H1 (cell line): ENCODE data around the gene NOXO1. TPM values are rescaled to one million over a fixed set of nuclear protein-coding genes. Genes with fewer than 3 reads are reported as not detected.

Experiments
- CTCF ChIA-PET: fragments of 300-600 bp; sonication (Branson Sonifier 250); formaldehyde crosslinking; loops from one replicate; lab custom pipeline; 2021; ENCODE audit not compliant: partially characterized antibody; lab: Charles Lee
- POLR2A ChIA-PET: fragments of 300-600 bp; sonication (Branson Sonifier 250); formaldehyde crosslinking; loops from one replicate; lab custom pipeline; 2021; ENCODE audit warnings: inconsistent platforms; ENCODE audit not compliant: partially characterized antibody; lab: Charles Lee
- DNase-seq, 2 experiments: peaks; one replicate each; pipeline versions ENCODE4 v3.0.0 to v3.0.0-alpha.2; 2010 to 2022; ENCODE audit warnings: low spot score in 2 of 2, low read depth in 1 of 2, mixed read lengths in 1 of 2
- FAIRE-seq: peaks from 2 replicates; lab custom pipeline; 2011; peaks lifted over from hg19 to GRCh38; lab: Jason Lieb, UNC
- H2AFZ ChIP-seq: 2 replicates; pipeline ENCODE4 v1.8.1; 2012; ENCODE audit warnings: low read length, inconsistent platforms
- H2AK5ac ChIP-seq: 2 replicates; pipeline ENCODE4 v1.6.1; 2013; ENCODE audit warnings: low read depth, low read length
- H2BK120ac ChIP-seq: replicated peaks from 2 replicates; pipeline ENCODE3; 2013; ENCODE audit warnings: low read depth, low read length, inconsistent platforms
- H2BK12ac ChIP-seq: 2 replicates; pipeline ENCODE4 v1.6.1; 2013; ENCODE audit warnings: low read depth, low read length
- H2BK15ac ChIP-seq: 2 replicates; pipeline ENCODE4 v1.6.1; 2013; ENCODE audit warnings: low read length
- H2BK20ac ChIP-seq: 2 replicates; pipeline ENCODE4 v1.6.1; 2013; ENCODE audit warnings: low read length
- H2BK5ac ChIP-seq: 2 replicates; pipeline ENCODE4 v1.6.1; 2013; ENCODE audit warnings: low read depth, low read length
- H3K14ac ChIP-seq: 2 replicates; pipeline ENCODE4 v1.6.1; 2013; ENCODE audit warnings: inconsistent platforms; ENCODE audit not compliant: insufficient read length
- H3K18ac ChIP-seq: 2 replicates; pipeline ENCODE4 v1.6.1; 2013; ENCODE audit warnings: low read length; ENCODE audit errors: extremely low read depth
- H3K23ac ChIP-seq: 2 replicates; pipeline ENCODE4 v1.6.1; 2013; ENCODE audit warnings: inconsistent platforms; ENCODE audit not compliant: insufficient read length
- H3K23me2 ChIP-seq: 2 replicates; pipeline ENCODE4 v1.6.1; 2013; ENCODE audit warnings: low read depth, low read length
- H3K27ac ChIP-seq: 2 replicates; pipeline ENCODE4 v1.6.1; 2011; ENCODE audit warnings: low read depth, low read length, inconsistent platforms
- H3K27me3 ChIP-seq, 4 experiments: replicated peaks in 1 of 4; 1 replicate in 1 of 4; 2 replicates in 3 of 4; pipeline versions ENCODE4 v1.6.1 to v1.8.1; 2011 to 2013; ENCODE audit warnings: low read length in 3 of 4, mild to moderate bottlenecking in 3 of 4, inconsistent platforms in 2 of 4, mixed read lengths in 2 of 4, moderate library complexity in 1 of 4; ENCODE audit not compliant: control insufficient read depth in 3 of 4, insufficient read depth in 3 of 4; ENCODE audit errors: extremely low read depth in 1 of 4
- H3K36me3 ChIP-seq, 4 experiments: 2 replicates each; pipeline versions ENCODE4 v1.6.1 to v1.8.1; 2011 to 2013; ENCODE audit warnings: mild to moderate bottlenecking in 4 of 4, low read length in 3 of 4, moderate library complexity in 2 of 4, control low read depth in 1 of 4, inconsistent platforms in 1 of 4; ENCODE audit not compliant: insufficient read depth in 4 of 4, control insufficient read depth in 2 of 4
- H3K4ac ChIP-seq: replicated peaks from 2 replicates; pipeline ENCODE3; 2013; ENCODE audit warnings: low read length, low read depth, mixed read lengths, inconsistent platforms; ENCODE audit not compliant: insufficient read length
- H3K4me1 ChIP-seq, 4 experiments: replicated peaks in 1 of 4; 1 replicate in 1 of 4; 2 replicates in 3 of 4; pipeline versions ENCODE4 v1.6.1 to v1.8.1; 2011 to 2013; ENCODE audit warnings: low read length in 3 of 4, inconsistent platforms in 2 of 4, mixed read lengths in 1 of 4; ENCODE audit not compliant: insufficient read depth in 4 of 4, control insufficient read depth in 3 of 4
- H3K4me2 ChIP-seq, 2 experiments: 2 replicates each; pipeline versions ENCODE4 v1.6.1 to v1.8.1; 2011 to 2013; ENCODE audit warnings: low read depth in 2 of 2, low read length in 2 of 2, control low read depth in 1 of 2, inconsistent platforms in 1 of 2, mild to moderate bottlenecking in 1 of 2; ENCODE audit not compliant: insufficient read depth in 1 of 2
- H3K4me3 ChIP-seq, 4 experiments: fragments of 200-600, 300-600 bp in 1 of 4; sonication (generic), shearing (Covaris generic), sonication (Bioruptor Twin) in 1 of 4; 2 replicates each; pipeline versions ENCODE4 v1.5.1 to v1.8.1; 2011 to 2016; ENCODE audit warnings: low read length in 4 of 4, low read depth in 3 of 4, control low read depth in 2 of 4, inconsistent platforms in 2 of 4, mild to moderate bottlenecking in 2 of 4, mixed read lengths in 1 of 4, moderate library complexity in 1 of 4; ENCODE audit not compliant: insufficient read depth in 2 of 4; ENCODE audit errors: extremely low read depth in 1 of 4
- H3K56ac ChIP-seq: replicated peaks from 2 replicates; pipeline ENCODE3; 2013; ENCODE audit warnings: low read depth, mild to moderate bottlenecking, mixed read lengths, low read length, inconsistent platforms; ENCODE audit not compliant: insufficient read length
- H3K79me1 ChIP-seq: 2 replicates; pipeline ENCODE4 v1.6.1; 2013; ENCODE audit warnings: low read depth, low read length, control low read depth
- H3K79me2 ChIP-seq, 2 experiments: 2 replicates each; pipeline versions ENCODE4 v1.6.1 to v1.8.1; 2012 to 2013; ENCODE audit warnings: low read length in 2 of 2, mild to moderate bottlenecking in 2 of 2, inconsistent platforms in 1 of 2; ENCODE audit not compliant: insufficient read depth in 2 of 2, control insufficient read depth in 1 of 2
- H3K9ac ChIP-seq, 4 experiments: replicated peaks in 1 of 4; 1 replicate in 1 of 4; 2 replicates in 3 of 4; pipeline versions ENCODE4 v1.6.1 to v1.8.1; 2011 to 2013; ENCODE audit warnings: low read depth in 3 of 4, low read length in 3 of 4, control low read depth in 2 of 4, mild to moderate bottlenecking in 2 of 4, moderate library complexity in 2 of 4, inconsistent platforms in 1 of 4; ENCODE audit errors: extremely low read depth in 1 of 4
- H3K9me3 ChIP-seq, 2 experiments: 2 replicates each; pipeline versions ENCODE4 v1.6.1 to v1.8.1; 2012 to 2013; ENCODE audit warnings: mild to moderate bottlenecking in 2 of 2, moderate library complexity in 2 of 2, control low read depth in 1 of 2, inconsistent platforms in 1 of 2, low read depth in 1 of 2, low read length in 1 of 2, mixed read lengths in 1 of 2; ENCODE audit not compliant: insufficient read depth in 2 of 2
- H4K20me1 ChIP-seq, 2 experiments: replicated peaks in 1 of 2; 2 replicates each; pipeline versions ENCODE3 to v1.8.1; 2011 to 2013; ENCODE audit warnings: inconsistent platforms in 2 of 2, low read length in 2 of 2, mild to moderate bottlenecking in 1 of 2; ENCODE audit not compliant: insufficient read depth in 2 of 2, control insufficient read depth in 1 of 2
- H4K5ac ChIP-seq: 2 replicates; pipeline ENCODE4 v1.6.1; 2013; ENCODE audit warnings: low read length, low read depth, mixed read lengths, inconsistent platforms; ENCODE audit not compliant: insufficient read length
- H4K8ac ChIP-seq: 2 replicates; pipeline ENCODE4 v1.8.0; 2013; ENCODE audit warnings: mild to moderate bottlenecking, moderate library complexity, low read length, inconsistent platforms; ENCODE audit not compliant: insufficient read depth; ENCODE audit errors: extremely low read depth
- H4K91ac ChIP-seq: replicated peaks from 2 replicates; pipeline ENCODE3; 2013; ENCODE audit warnings: low read length, mixed read lengths, inconsistent platforms; ENCODE audit not compliant: insufficient read length
- BACH1 ChIP-seq: IDR thresholded peaks from 2 replicates; pipeline ENCODE4 v1.6.1; 2012; ENCODE audit warnings: low read length, improper control_type of control experiment
- CBX8 ChIP-seq: fragments of 300-800, 300-1000 bp; sonication (generic); IDR thresholded peaks from 2 replicates; pipeline ENCODE4 v1.7.1; 2016; ENCODE audit warnings: low read depth, low read length, borderline replicate concordance
- CREB1 ChIP-seq: IDR thresholded peaks from 2 replicates; pipeline ENCODE4 v1.6.1; 2012; ENCODE audit warnings: inconsistent platforms
- GABPA ChIP-seq: IDR thresholded peaks from 2 replicates; pipeline ENCODE4 v1.6.1; 2011; ENCODE audit warnings: mild to moderate bottlenecking, low read length, moderate library complexity, borderline replicate concordance; ENCODE audit not compliant: insufficient read depth
- HDAC2 ChIP-seq, 2 experiments: fragments of 300-600 bp in 1 of 2; sonication (generic) in 1 of 2; IDR thresholded peaks; 2 replicates each; pipeline ENCODE4 v1.6.1; 2011 to 2012; ENCODE audit warnings: low read depth in 2 of 2, low read length in 2 of 2, mild to moderate bottlenecking in 2 of 2, moderate library complexity in 2 of 2, borderline replicate concordance in 1 of 2, inconsistent platforms in 1 of 2
- JUN ChIP-seq: IDR thresholded peaks from 2 replicates; pipeline ENCODE4 v1.6.1; 2011; ENCODE audit warnings: low read depth, mild to moderate bottlenecking, improper control_type of control experiment, low read length
- NANOG ChIP-seq: IDR thresholded peaks from 2 replicates; pipeline ENCODE4 v1.6.1; 2011; ENCODE audit warnings: low read length, low read depth, mild to moderate bottlenecking, inconsistent platforms; ENCODE audit not compliant: insufficient read depth, poor library complexity, severe bottlenecking
- SIN3A ChIP-seq, 2 experiments: IDR thresholded peaks in 1 of 2; conservative IDR thresholded peaks in 1 of 2; 2 replicates each; pipeline ENCODE4 v1.6.1; 2011 to 2012; ENCODE audit warnings: low read length in 2 of 2, improper control_type of control experiment in 1 of 2, low read depth in 1 of 2, mild to moderate bottlenecking in 1 of 2
- SP4 ChIP-seq: IDR thresholded peaks from 2 replicates; pipeline ENCODE4 v1.6.1; 2012; ENCODE audit warnings: low read length, inconsistent platforms
- SRF ChIP-seq: IDR thresholded peaks from 2 replicates; pipeline ENCODE4 v1.6.1; 2011; ENCODE audit warnings: mild to moderate bottlenecking, low read depth, low read length, moderate library complexity
- TAF1 ChIP-seq: IDR thresholded peaks from 2 replicates; pipeline ENCODE4 v1.6.1; 2011; ENCODE audit warnings: mild to moderate bottlenecking, low read depth, low read length
- ZNF274 ChIP-seq: IDR thresholded peaks from 2 replicates; pipeline ENCODE4 v1.7.0; 2012; ENCODE audit warnings: low read length, borderline replicate concordance; ENCODE audit errors: extremely low read depth
- WGBS, 2 experiments: shearing (Covaris generic) in 1 of 2; methylation state at CpG; one replicate each; pipeline versions ENCODE4 v1.1.6 to v1.1.7; 2013 to 2015; ENCODE audit warnings: low lambda C conversion rate in 2 of 2, mixed read lengths in 2 of 2, inconsistent platforms in 1 of 2, low coverage in 1 of 2, missing lambda C conversion rate in 1 of 2; ENCODE audit not compliant: insufficient replicate concordance in 2 of 2, insufficient coverage in 1 of 2, insufficient read length in 1 of 2; ENCODE audit errors: extremely low coverage in 1 of 2, missing lambda C conversion rate in 1 of 2; 5-methylcytosine and 5-hydroxymethylcytosine counted together
- polyA plus RNA-seq, 7 experiments: library from polyadenylated mRNA; depleted of rRNA in 3 of 7; stranded (reverse) in 5 of 7; unstranded in 2 of 7; fragments of >200 nt in 5 of 7; fragments of 200-250 nt in 2 of 7; gene quantifications; 1 replicate in 5 of 7; 2 replicates in 1 of 7; 4 replicates in 1 of 7; pipeline versions ENCODE4 v1.2.1 to v1.2.3, GENCODE V29; 2011 to 2013; ENCODE audit warnings: missing spikeins in 2 of 7, mixed read lengths in 2 of 7
- total RNA-seq: library from RNA; stranded (reverse); fragmentation: NEBNext Ultra II Directional; extraction: Animal tissue kit (Norgen Biotek cat#: 25700); gene quantifications from 2 replicates; pipeline ENCODE4 v1.2.1, GENCODE V29; 2021
- TF ChIP-seq, protein P1 (sequence below): IDR thresholded peaks from 2 replicates; pipeline ENCODE4 v1.6.1; 2011; ENCODE audit warnings: low read length, improper control_type of control experiment

The NOXO1 gene
- total and polyA plus RNA-seq, 2 of the 8 experiments (the other 6 are each of a cell fraction or from before 2014, with no cell fraction given) = 1.3 to 2.5 TPM

DNA sequence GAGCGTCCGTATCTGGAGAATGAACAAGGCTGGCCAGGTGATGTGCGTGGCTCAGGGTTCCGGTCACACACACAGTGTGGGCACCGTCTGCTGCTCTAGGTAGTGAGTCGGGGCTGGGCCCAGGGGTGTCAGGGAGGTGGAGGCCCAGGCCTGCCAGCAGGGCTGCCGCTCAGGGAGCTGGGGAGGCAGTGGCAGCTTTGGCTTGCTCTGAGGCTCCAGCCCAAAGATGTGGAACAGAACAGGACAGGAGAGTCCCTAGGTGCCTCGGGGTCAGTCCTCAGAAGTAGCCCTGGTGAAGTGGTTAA lies 5.1 kb downstream of the NOXO1 start:
- FAIRE-seq (no peak), DNase-seq (no peak)
- Histone ChIP-seq H4K8ac (no peak overlapping the region), H3K79me2 (peaks cover 3 to 16% of the 10 kb centered on the region in 2 experiments; a peak in 2 of 4 replicates), H3K4me3 (no peak overlapping the region), H3K18ac (no peak overlapping the region), H2AK5ac (no peak overlapping the region), H4K91ac (no peak overlapping the region), H4K5ac (no peak overlapping the region), H3K4ac (no peak overlapping the region), H3K4me1 (peaks cover 0 to 24% (median 20%) of the 10 kb centered on the region in 4 experiments; a peak in 5 of 7 replicates), H3K27me3 (peaks cover 6 to 19% (median 18%) of the 10 kb centered on the region in 4 experiments; a peak in 6 of 7 replicates), H2BK20ac (no peak overlapping the region), H3K27ac (no peak overlapping the region), H2BK120ac (no peak overlapping the region), H3K9me3 (no peaks in the 10 kb centered on the region), H3K23me2 (peaks cover 21% of the 10 kb centered on the region), H2BK12ac (no peak overlapping the region), H3K14ac (no peak overlapping the region), H2BK15ac (no peak overlapping the region), H3K9ac (no peak overlapping the region), H3K79me1 (peaks cover 9% of the 10 kb centered on the region; the same call in 1 of the 2 replicates), H3K4me2 (no peak overlapping the region), H2AFZ (no peak overlapping the region), H3K56ac (no peak overlapping the region), H4K20me1 (peaks cover 2 to 24% of the 10 kb centered on the region in 2 experiments), H3K23ac (no peak overlapping the region), H3K36me3 (peaks cover 11 to 33% (median 22%) of the 10 kb centered on the region in 4 experiments; a peak in 7 of 8 replicates), H2BK5ac (no peak overlapping the region)
- ChIA-PET POLR2A (interaction anchor here (1.2 to 28.2 kb wide), 3 partner anchors 12 to 36 kb away, joined by 4 to 736 read pairs (median 6); partner anchors contain the start of genes NDUFB10, RNF151, RPS2 and TBL3), CTCF (interaction anchor here (0.6 kb wide), 1 partner anchor 11 kb away, joined by 3 read pairs; no protein-coding TSS in a partner anchor)
- WGBS, 2 experiments = 95% methylated on average over 8 of the region's 8 CpGs; no CpG with 5 or more reads in 1 of the 2 experiments
- TF ChIP-seq GABPA = no peak
- TF ChIP-seq TAF1 = no peak
- no peak for TF ChIP-seq CBX8
- TF ChIP-seq BACH1 = no peak
- TF ChIP-seq CREB1 = no peak
- TF ChIP-seq, protein P1, sequence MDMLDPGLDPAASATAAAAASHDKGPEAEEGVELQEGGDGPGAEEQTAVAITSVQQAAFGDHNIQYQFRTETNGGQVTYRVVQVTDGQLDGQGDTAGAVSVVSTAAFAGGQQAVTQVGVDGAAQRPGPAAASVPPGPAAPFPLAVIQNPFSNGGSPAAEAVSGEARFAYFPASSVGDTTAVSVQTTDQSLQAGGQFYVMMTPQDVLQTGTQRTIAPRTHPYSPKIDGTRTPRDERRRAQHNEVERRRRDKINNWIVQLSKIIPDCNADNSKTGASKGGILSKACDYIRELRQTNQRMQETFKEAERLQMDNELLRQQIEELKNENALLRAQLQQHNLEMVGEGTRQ = no peak
- no peak for TF ChIP-seq JUN
- no peak for TF ChIP-seq ZNF274
- no peak for TF ChIP-seq SRF
- TF ChIP-seq SP4 = no peak
- no peak for TF ChIP-seq NANOG
- TF ChIP-seq HDAC2 (IDR thresholded peaks at IDR 0.05; ENCODE audit: borderline replicate concordance in 1 of 2, low read depth in 2 of 2, low read length in 2 of 2) = no peak
- TF ChIP-seq SIN3A (conservative IDR thresholded peaks at IDR 0.05 in 1 of 2, IDR thresholded peaks at IDR 0.05 in 1 of 2; ENCODE audit: low read depth in 1 of 2, low read length in 2 of 2) = no peak
